Measurements from ENCODE around the gene ISYNA1.
A peak's percentile ranks its signal among the peaks of the same experiment; 100 is the strongest.

The ISYNA1 gene

GRCh38 chr19:18437491-18438330, at the start of gene ISYNA1:
Gene ISYNA1 (minus strand): TSS chr19:18438133. CDS start chr19:18437979, 154 bp downstream.
- Histone ChIP-seq H3K4me2 (ENCODE audit: low read length) (peak within 1 kb of the TSS; percentile 84), H3K36me3 (ENCODE audit: control insufficient read depth, insufficient read depth, low read length) (no peaks in the 10 kb centered on the region), H3K9me3 (ENCODE audit: control insufficient read depth, low read length) (no peaks in the 10 kb centered on the region), H3K4me3 (ENCODE audit: low read depth, low read length) (peak within 1 kb of the TSS; percentile 71), H2AFZ (peak within 1 kb of the TSS; percentile 81), H3K9ac (no peak within 1 kb of the TSS), H3K27me3 (ENCODE audit: control insufficient read depth, insufficient read depth, low read length) (no peaks in the 10 kb centered on the region), H3K79me2 (no peaks in the 10 kb centered on the region), H3K27ac (peak within 1 kb of the TSS; percentile 71), H3K4me1 (peaks cover 14% of the 10 kb centered on the region)
- no peak for TF ChIP-seq CTCF (IDR thresholded peaks at IDR 0.05)

DNA sequence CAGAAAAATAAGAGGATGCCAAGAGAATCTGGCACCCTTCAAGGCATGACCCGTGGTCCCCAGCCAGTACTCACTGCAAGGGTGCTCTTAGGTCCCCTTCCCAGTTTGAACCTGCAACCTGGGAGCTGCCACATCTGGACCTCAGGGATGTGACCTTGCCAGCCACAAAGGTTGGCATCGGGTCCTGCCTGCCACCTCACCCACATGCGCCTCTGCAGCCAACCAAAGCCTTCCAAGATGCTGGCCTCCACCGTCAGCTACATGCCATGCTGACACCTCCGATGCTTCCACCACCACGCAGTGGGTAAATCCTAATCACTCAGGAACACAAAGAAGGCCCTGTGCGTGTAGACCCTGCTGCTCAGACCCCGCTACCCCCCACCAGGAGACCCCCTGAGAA, 48.8 kb upstream of the ISYNA1 start:
- no peak overlapping the region for H3K27ac ChIP-seq
- TF ChIP-seq CTCF (IDR thresholded peaks at IDR 0.05), result no peak
- no peaks in the 10 kb centered on the region for H3K27me3 ChIP-seq (ENCODE audit: control insufficient read depth, insufficient read depth, low read length)
- H2AFZ ChIP-seq, result no peak overlapping the region
- H3K4me3 ChIP-seq (ENCODE audit: low read depth, low read length), result no peak overlapping the region
- peaks cover 28% of the 10 kb centered on the region for H3K4me1 ChIP-seq
- no peak overlapping the region for H3K4me2 ChIP-seq (ENCODE audit: low read length)
- H3K79me2 ChIP-seq, result peaks cover 79% of the 10 kb centered on the region
- no peaks in the 10 kb centered on the region for H3K9me3 ChIP-seq (ENCODE audit: control insufficient read depth, low read length)
- no peaks in the 10 kb centered on the region for H3K36me3 ChIP-seq (ENCODE audit: control insufficient read depth, insufficient read depth, low read length)
- H3K9ac ChIP-seq, result no peak overlapping the region

DNA sequence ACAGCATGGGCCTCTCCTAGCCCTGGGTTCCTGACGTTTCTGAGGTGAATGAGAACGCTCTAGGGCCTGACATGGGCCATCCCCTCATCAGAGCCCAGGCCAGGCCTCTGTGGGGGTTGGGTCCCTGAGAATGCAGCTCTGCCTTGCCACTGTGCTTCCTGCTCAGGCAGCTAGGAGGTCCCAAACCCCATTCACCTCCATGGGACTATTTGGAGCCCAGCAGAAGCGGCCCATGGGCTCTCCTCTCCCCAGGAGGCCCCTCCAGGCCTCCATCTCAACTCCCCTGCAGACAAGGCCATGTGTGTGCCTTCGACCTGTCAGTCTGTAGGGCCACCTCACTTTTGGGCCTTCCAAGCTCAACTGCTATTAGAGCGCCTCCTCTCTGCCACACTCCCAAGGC, 47.1 kb upstream of the ISYNA1 start:
- Histone ChIP-seq H3K27ac (no peak overlapping the region), H3K4me1 (peaks cover 36% of the 10 kb centered on the region), H2AFZ (no peak overlapping the region), H3K4me3 (ENCODE audit: low read depth, low read length) (no peak overlapping the region), H3K36me3 (ENCODE audit: control insufficient read depth, insufficient read depth, low read length) (no peaks in the 10 kb centered on the region), H3K9ac (no peak overlapping the region), H3K79me2 (peaks cover 81% of the 10 kb centered on the region), H3K4me2 (ENCODE audit: low read length) (no peak overlapping the region), H3K9me3 (ENCODE audit: control insufficient read depth, low read length) (no peaks in the 10 kb centered on the region), H3K27me3 (ENCODE audit: control insufficient read depth, insufficient read depth, low read length) (no peaks in the 10 kb centered on the region)
- TF ChIP-seq CTCF (IDR thresholded peaks at IDR 0.05), result no peak

DNA sequence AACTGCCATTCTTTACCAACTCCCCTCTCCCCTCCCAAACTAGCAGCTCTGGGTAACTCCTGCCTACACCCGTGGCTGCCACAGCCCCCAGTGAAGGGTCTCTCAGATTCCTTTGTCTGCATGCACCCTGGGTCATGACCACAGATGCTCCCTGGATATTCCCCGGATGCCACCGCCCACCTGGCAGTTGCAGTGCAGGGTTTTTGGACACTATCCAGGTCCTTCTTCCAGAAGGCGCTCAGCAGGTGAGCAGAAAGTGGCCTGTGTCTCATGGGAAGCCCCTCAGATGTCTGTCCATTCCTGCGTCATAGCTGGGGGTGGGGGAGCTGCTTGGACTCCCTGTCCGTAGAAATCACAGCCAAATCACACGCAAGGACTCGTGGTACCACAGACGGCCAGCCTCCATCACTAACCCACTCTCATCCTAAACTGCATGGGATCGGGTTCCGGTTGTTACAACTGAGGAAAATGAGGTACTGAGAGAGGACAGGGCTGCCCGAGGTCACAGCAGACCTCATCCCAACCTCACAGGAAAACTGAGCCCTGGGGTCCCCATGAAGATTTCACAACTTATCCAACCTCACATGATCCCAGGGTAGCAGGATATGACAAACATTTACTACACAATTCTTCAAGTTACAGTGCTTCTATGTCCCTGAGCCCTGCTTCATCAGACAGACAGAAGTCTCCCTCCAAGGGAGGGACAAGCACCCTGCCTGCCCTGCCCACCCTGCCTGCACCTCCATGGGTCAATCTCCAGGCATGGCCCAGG, 45.4 kb upstream of the ISYNA1 start:
- Histone ChIP-seq H3K4me1 (peaks cover 31% of the 10 kb centered on the region), H3K27ac (no peak overlapping the region), H2AFZ (no peak overlapping the region), H3K79me2 (peaks cover 79% of the 10 kb centered on the region), H3K27me3 (ENCODE audit: control insufficient read depth, insufficient read depth, low read length) (no peaks in the 10 kb centered on the region), H3K9ac (no peak overlapping the region), H3K9me3 (ENCODE audit: control insufficient read depth, low read length) (no peaks in the 10 kb centered on the region), H3K36me3 (ENCODE audit: control insufficient read depth, insufficient read depth, low read length) (no peaks in the 10 kb centered on the region), H3K4me2 (ENCODE audit: low read length) (no peak overlapping the region), H3K4me3 (ENCODE audit: low read depth, low read length) (no peak overlapping the region)
- TF ChIP-seq CTCF (IDR thresholded peaks at IDR 0.05), result no peak
